Karpas-422 (cell line): ENCODE results near the gene MRPL18. TPM values are rescaled to one million over a fixed set of nuclear protein-coding genes. Genes with fewer than 3 reads are reported as not detected.

Experiments
- small RNA-seq: library from RNA; depleted of rRNA; stranded (forward); fragments of <200 nt; gene quantifications from one replicate; pipeline ENCODE3, GENCODE V24; 2014
- total RNA-seq: library from RNA; depleted of rRNA; stranded (reverse); fragments of >200 nt; shearing (Covaris generic); gene quantifications from 2 replicates; pipeline ENCODE4 v1.2.3, GENCODE V29; 2014; ENCODE audit warnings: low replicate concordance; rRNA removed

MRPL18 gene
- total RNA-seq, 1 experiment from 2014 or later = 50.8 TPM

Small RNA genes lying within 50 kb of the gene (small RNA-seq; reads per million reads assigned to genes)
- gene SNORA20 (28.5 reads per million, percentile 98 among the genes with 10 or more reads in this experiment), gene SNORA29 (not detected)

Other genes with a start within 250 kb of the MRPL18 start
- gene SOD2, start 97.2 kb upstream of the MRPL18 start, total RNA-seq = 41.0 and 49.6 TPM in 2 replicates
- 86.1 and 87.6 TPM in 2 replicates for gene WTAP, start 63.0 kb upstream of the MRPL18 start, total RNA-seq
- gene ACAT2, start 28.4 kb upstream of the MRPL18 start, total RNA-seq = 72.9 and 79.7 TPM in 2 replicates
- 223 and 247 TPM in 2 replicates for gene TCP1, start 865 bp upstream of the MRPL18 start, total RNA-seq
- 0.11 TPM in 1 of 2 replicates, not detected in the other for gene PNLDC1, start 9.8 kb downstream of the MRPL18 start, total RNA-seq
- not detected in 2 replicates for gene MAS1, start 100.5 kb downstream of the MRPL18 start, total RNA-seq
- gene IGF2R, start 178.6 kb downstream of the MRPL18 start, total RNA-seq = 9.6 and 10.5 TPM in 2 replicates